Left lung (tissue), 10 donors: ENCODE results near the gene FAM193A. TPM values are rescaled to one million over a fixed set of nuclear protein-coding genes. Genes with fewer than 3 reads are reported as not detected.
"Not testable (repeated sequence)": the region's sequence is repeated elsewhere in the genome, so short reads cannot be mapped to it uniquely, and the experiment has no call there.

Source experiments
- ATAC-seq: fragments of 200-7000 bp; cut with Tn5 transposase; one replicate; pipeline ENCODE4 v1.9.1; 2020; ENCODE audit warnings: moderate library complexity
- DNase-seq, 4 donors: peaks; one replicate each; pipeline ENCODE4 v3.0.0-alpha.2; 2013 to 2020
- H3K27ac ChIP-seq, 2 donors: fragments of 200-600 bp; sonication (generic) in 1 of 2; one replicate each; pipeline versions ENCODE4 v1.5.0 to v1.8.0; 2020 to 2021
- H3K27me3 ChIP-seq, 2 donors: fragments of 200-600 bp; sonication (generic) in 1 of 2; one replicate each; pipeline versions ENCODE4 v1.5.0 to v1.8.0; 2020 to 2021
- H3K36me3 ChIP-seq, 2 donors: fragments of 200-600 bp; sonication (generic) in 1 of 2; one replicate each; pipeline versions ENCODE4 v1.5.0 to v1.8.0; 2020 to 2021
- H3K4me1 ChIP-seq, 2 donors: fragments of 200-600 bp; one replicate each; pipeline ENCODE4 v1.8.0; 2021
- H3K4me3 ChIP-seq, 2 donors: fragments of 200-600 bp; sonication (generic) in 1 of 2; one replicate each; pipeline versions ENCODE4 v1.5.0 to v1.8.0; 2020 to 2021; ENCODE audit warnings: mild to moderate bottlenecking in 1 of 2
- H3K9me3 ChIP-seq, 2 donors: fragments of 200-600 bp; sonication (generic) in 1 of 2; one replicate each; pipeline versions ENCODE4 v1.5.0 to v1.8.0; 2020 to 2021
- CTCF ChIP-seq, 2 donors: fragments of 200-600 bp; sonication (generic) in 1 of 2; IDR thresholded peaks; one replicate each; pipeline versions ENCODE4 v1.5.0 to v1.8.0; 2021; ENCODE audit warnings: antibody characterized with exemption in 2 of 2
- intact Hi-C, 2 donors: fragments of 100-400 bp; cut with DNase I; formaldehyde crosslinking; loops; one replicate each; pipeline versions ENCODE4 v1.11.2 to v1.14.2; 2022
- polyA plus RNA-seq, 6 donors: library from polyadenylated mRNA; unstranded; fragments of 120-200 nt; gene quantifications; one replicate each; pipeline ENCODE4 v1.2.1, GENCODE V29; 2013; ENCODE audit not compliant: insufficient read length in 6 of 6
- total RNA-seq, 2 donors: library from RNA; stranded (reverse); fragmentation: NEBNext Ultra II Directional; extraction: Animal tissue kit (Norgen Biotek cat#: 25700); gene quantifications; one replicate each; pipeline ENCODE4 v1.2.1, GENCODE V29; 2021
- donor health status: DM: no; HTN: yes; CAD: no.
- donor health status: DM: no; HTN: no; CAD: no.

Gene FAM193A
- total and polyA plus RNA-seq, 8 donors, result 22.3 to 35.9 (median 30.6) TPM

- no peaks in the 10 kb centered on the region for H3K27me3 ChIP-seq
- intact Hi-C loops, result no loop called here
- no peak for TF ChIP-seq CTCF (IDR thresholded peaks at IDR 0.05)
- H3K4me3 ChIP-seq, result peak overlapping the region; percentile 91 to 95
- no peaks in the 10 kb centered on the region for H3K9me3 ChIP-seq
- peak overlapping the region; percentile 90 to 95 for H3K27ac ChIP-seq
- ATAC-seq (peak; percentile 5), DNase-seq (peak; percentile 44 to 90 (median 60))
- no peaks in the 10 kb centered on the region for H3K36me3 ChIP-seq
- H3K4me1 ChIP-seq, result peaks cover 7 to 37% of the 10 kb centered on the region in 2 donors
Measured at GRCh38 chr4:2537011-2537830, 774 bp downstream of the FAM193A start.

- H3K27ac ChIP-seq, H3K36me3 ChIP-seq, DNase-seq, ATAC-seq, H3K4me3 ChIP-seq, H3K9me3 ChIP-seq, H3K27me3 ChIP-seq, intact Hi-C loops: not testable (repeated sequence)
- H3K4me1 ChIP-seq, result peaks cover 0 to 32% of the 10 kb centered on the region in 2 donors
Measured at GRCh38 chr4:2543580-2544191, 7.2 kb downstream of the FAM193A start.

GRCh38 chr4:2545321-2546013 lies 9.0 kb downstream of the FAM193A start:
- H3K27ac ChIP-seq, result no peak overlapping the region
- H3K9me3 ChIP-seq, result no peaks in the 10 kb centered on the region
- no peak for TF ChIP-seq CTCF (IDR thresholded peaks at IDR 0.05)
- no peak for ATAC-seq
- H3K36me3 ChIP-seq, result no peaks in the 10 kb centered on the region
- peaks cover 0 to 18% of the 10 kb centered on the region in 2 donors for H3K4me1 ChIP-seq
- H3K27me3 ChIP-seq, result no peaks in the 10 kb centered on the region
- intact Hi-C loops, result no loop called here
- no peak overlapping the region for H3K4me3 ChIP-seq
- DNase-seq, result no peak

- no peak for DNase-seq
- intact Hi-C loops, result no loop called here
- TF ChIP-seq CTCF (IDR thresholded peaks at IDR 0.05), result no peak
- no peak overlapping the region for H3K27ac ChIP-seq
- no peaks in the 10 kb centered on the region for H3K27me3 ChIP-seq
- ATAC-seq, result no peak
- peaks cover 0 to 18% of the 10 kb centered on the region in 2 donors for H3K4me1 ChIP-seq
- H3K9me3 ChIP-seq, result no peaks in the 10 kb centered on the region
- no peaks in the 10 kb centered on the region for H3K36me3 ChIP-seq
- no peak overlapping the region for H3K4me3 ChIP-seq
Measured at GRCh38 chr4:2546286-2546823, 9.9 kb downstream of the FAM193A start.

GRCh38 chr4:2546961-2547691 lies 10.7 kb downstream of the FAM193A start:
- peaks cover 0 to 15% of the 10 kb centered on the region in 2 donors for H3K4me1 ChIP-seq
- H3K27me3 ChIP-seq, intact Hi-C loops, H3K36me3 ChIP-seq, H3K4me3 ChIP-seq, ATAC-seq, H3K27ac ChIP-seq, H3K9me3 ChIP-seq: not testable (repeated sequence)
- DNase-seq, result peak in 1 of 4 donors; percentile 22
